GM18858 (cell line): ENCODE results near the gene SHB.
A peak's percentile ranks its signal among the peaks of the same experiment; 100 is the strongest.
"Not testable (repeated sequence)": the region's sequence is repeated elsewhere in the genome, so short reads cannot be mapped to it uniquely, and the experiment has no call there.

Source experiments
- ATAC-seq: cut with Tn5 transposase; IDR thresholded peaks from one replicate; pipeline ENCODE4 v1.9.1; 2021; ENCODE audit not compliant: unreplicated experiment

The SHB gene

GRCh38 chr9:38064842-38065368 lies 4.1 kb downstream of the SHB start:
- ATAC-seq = no peak

GRCh38 chr9:38063363-38063707 lies 5.7 kb downstream of the SHB start:
- no peak for ATAC-seq

GRCh38 chr9:38062498-38063362 lies 6.3 kb downstream of the SHB start:
- no peak for ATAC-seq

- ATAC-seq = no peak
Observed at GRCh38 chr9:38062106-38062497, 6.9 kb downstream of the SHB start.

GRCh38 chr9:38061326-38061977 lies 7.6 kb downstream of the SHB start:
- ATAC-seq = peak; percentile 70

GRCh38 chr9:38060681-38061080 lies 8.3 kb downstream of the SHB start:
- ATAC-seq = no peak

GRCh38 chr9:38059233-38059936 lies 9.6 kb downstream of the SHB start:
- ATAC-seq = no peak

GRCh38 chr9:38058452-38059232 lies 10.4 kb downstream of the SHB start:
- no peak for ATAC-seq

GRCh38 chr9:38057416-38058195 lies 11.4 kb downstream of the SHB start:
- ATAC-seq = no peak

GRCh38 chr9:38054653-38055052 lies 14.4 kb downstream of the SHB start:
- no peak for ATAC-seq

- ATAC-seq = no peak
Observed at GRCh38 chr9:38053697-38054461, 15.1 kb downstream of the SHB start.

- ATAC-seq = no peak
Observed at GRCh38 chr9:38051780-38052546, 17.1 kb downstream of the SHB start.

GRCh38 chr9:38048316-38048969 lies 20.6 kb downstream of the SHB start:
- ATAC-seq = no peak

- ATAC-seq = no peak
Observed at GRCh38 chr9:38047301-38048251, 21.5 kb downstream of the SHB start.

GRCh38 chr9:38046661-38047300 lies 22.2 kb downstream of the SHB start:
- no peak for ATAC-seq

- not testable (repeated sequence) for ATAC-seq
Observed at GRCh38 chr9:38045939-38046338, 23.1 kb downstream of the SHB start.

GRCh38 chr9:38044706-38045105 lies 24.3 kb downstream of the SHB start:
- ATAC-seq = no peak
